Fibroblast of the aortic adventitia (primary cell): ENCODE measurements around the gene PRDM2. TPM values are rescaled to one million over a fixed set of nuclear protein-coding genes. Genes with fewer than 3 reads are reported as not detected.

ENCODE experiments used
- DNase-seq: peaks from one replicate; pipeline ENCODE4 v3.0.0-alpha.2; 2010; ENCODE audit warnings: low read depth
- H3K4me3 ChIP-seq: 2 replicates; pipeline ENCODE4 v1.5.1; 2011; ENCODE audit warnings: low read depth, mild to moderate bottlenecking, control low read depth, low read length, moderate library complexity
- CTCF ChIP-seq: IDR thresholded peaks from 2 replicates; pipeline ENCODE4 v1.5.1; 2011; ENCODE audit warnings: mild to moderate bottlenecking, low read length, control low read depth, inconsistent platforms; ENCODE audit not compliant: insufficient read depth
- total RNA-seq: library from RNA; depleted of rRNA; stranded (reverse); fragments of >200 nt; gene quantifications from 2 replicates; pipeline ENCODE4 v1.2.3, GENCODE V29; 2012; ENCODE audit warnings: low replicate concordance

The PRDM2 gene
- total RNA-seq, 1 donor = 16.0 TPM

- H3K4me3 ChIP-seq = no peak overlapping the region
- DNase-seq = no peak
Measured at GRCh38 chr1:13763222-13763621, 63.2 kb downstream of the PRDM2 start.

GRCh38 chr1:13763991-13764390 lies 64.0 kb downstream of the PRDM2 start:
- no peak for TF ChIP-seq CTCF
- no peak for DNase-seq
- no peak overlapping the region for H3K4me3 ChIP-seq

More at GRCh38 chr1:13763222-13763621, 63.2 kb downstream of the PRDM2 start:
- TF ChIP-seq CTCF = no peak

GRCh38 chr1:13764588-13765332 lies 64.8 kb downstream of the PRDM2 start:
- peak; percentile 72 for DNase-seq
- TF ChIP-seq CTCF = peak; percentile 7
- H3K4me3 ChIP-seq = peak overlapping the region; percentile 15

GRCh38 chr1:13766592-13767564 lies 66.9 kb downstream of the PRDM2 start:
- DNase-seq = peak; percentile 77
- no peak overlapping the region for H3K4me3 ChIP-seq
- no peak for TF ChIP-seq CTCF

GRCh38 chr1:13769212-13769611 lies 69.2 kb downstream of the PRDM2 start:
- no peak overlapping the region for H3K4me3 ChIP-seq
- no peak for DNase-seq
- TF ChIP-seq CTCF = no peak

- no peak for TF ChIP-seq CTCF
- no peak for DNase-seq
- H3K4me3 ChIP-seq = no peak overlapping the region
Measured at GRCh38 chr1:13769830-13770229, 69.8 kb downstream of the PRDM2 start.
